ENCODE data around the gene LSM4.
A peak's percentile ranks its signal among the peaks of the same experiment; 100 is the strongest.

Gene LSM4

GRCh38 chr19:18291590-18292461 is 31.1 kb downstream of the LSM4 start:
- peak; percentile 62 to 84 for DNase-seq

DNA sequence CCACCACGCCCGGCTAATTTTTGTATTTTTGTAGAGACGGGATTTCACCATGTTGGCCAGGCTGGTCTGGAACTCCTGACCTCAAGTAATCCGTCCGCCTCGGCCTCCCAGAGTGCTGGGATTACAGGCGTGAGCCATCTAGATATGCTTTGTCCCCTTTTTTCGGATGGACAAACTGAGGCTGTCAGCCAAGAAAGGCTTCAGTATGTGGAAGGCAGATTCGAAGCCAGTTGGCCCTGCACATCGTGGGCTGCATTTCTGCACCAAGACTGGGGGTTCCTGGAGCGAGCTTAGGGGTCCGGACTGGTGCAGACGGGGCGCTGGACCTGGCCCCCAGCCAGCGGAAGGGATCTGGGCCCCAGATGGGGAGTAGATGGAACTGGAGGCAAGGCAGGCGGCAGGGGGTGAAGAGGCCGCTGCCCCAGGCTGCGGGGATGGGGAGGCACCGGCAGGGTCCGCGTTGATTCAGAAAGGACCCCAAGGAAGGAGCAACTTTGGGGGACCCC is 31.8 kb downstream of the LSM4 start:
- DNase-seq: no peak

- no peak for DNase-seq
Observed at GRCh38 chr19:18290302-18291018, 32.4 kb downstream of the LSM4 start.

GRCh38 chr19:18289471-18290301 is 33.2 kb downstream of the LSM4 start:
- DNase-seq: no peak

DNA sequence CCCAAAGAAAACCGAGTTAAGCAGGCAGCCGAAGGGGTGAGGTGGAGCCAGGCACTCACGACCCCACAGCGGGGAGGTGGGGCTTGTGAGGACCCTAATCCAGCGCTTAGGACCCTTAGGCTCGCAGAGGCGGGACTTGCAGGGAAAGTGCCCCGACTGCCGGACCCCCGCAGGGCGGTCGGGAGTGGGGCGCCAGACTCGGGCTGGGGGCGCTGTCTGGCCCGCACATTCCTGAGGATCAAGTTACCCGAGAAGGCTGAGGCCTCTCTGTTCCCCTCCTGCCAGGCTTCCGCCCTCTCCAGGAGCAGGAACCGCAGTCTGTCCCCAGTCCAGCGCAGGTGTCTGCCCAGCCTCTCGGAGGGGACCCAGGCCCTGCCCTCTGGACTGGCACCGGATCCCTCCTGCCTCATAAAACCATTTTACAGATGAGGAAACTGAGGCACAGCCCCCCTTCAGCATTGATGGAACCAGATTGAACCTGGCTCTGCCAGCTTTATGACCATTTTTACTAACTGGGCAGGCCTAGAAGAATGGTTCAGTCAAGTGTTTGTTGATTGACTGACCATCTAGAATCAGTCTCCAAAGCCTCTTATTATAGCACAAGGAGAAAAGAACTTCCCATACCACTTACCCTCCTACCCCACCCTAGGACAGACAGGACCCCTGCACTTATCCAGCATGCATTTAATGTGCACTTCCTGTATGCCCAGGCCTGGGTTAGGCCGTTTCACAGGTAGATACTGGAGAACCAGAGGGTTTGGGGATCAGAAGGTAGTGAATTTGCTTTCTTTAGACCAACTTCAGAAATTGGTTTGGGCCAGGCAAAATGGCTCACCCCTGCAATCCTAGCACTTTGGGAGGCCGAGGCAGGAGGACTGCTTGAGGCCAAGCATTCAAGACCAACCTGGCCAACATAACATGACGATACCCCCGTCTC is 34.8 kb downstream of the LSM4 start:
- DNase-seq: no peak

DNA sequence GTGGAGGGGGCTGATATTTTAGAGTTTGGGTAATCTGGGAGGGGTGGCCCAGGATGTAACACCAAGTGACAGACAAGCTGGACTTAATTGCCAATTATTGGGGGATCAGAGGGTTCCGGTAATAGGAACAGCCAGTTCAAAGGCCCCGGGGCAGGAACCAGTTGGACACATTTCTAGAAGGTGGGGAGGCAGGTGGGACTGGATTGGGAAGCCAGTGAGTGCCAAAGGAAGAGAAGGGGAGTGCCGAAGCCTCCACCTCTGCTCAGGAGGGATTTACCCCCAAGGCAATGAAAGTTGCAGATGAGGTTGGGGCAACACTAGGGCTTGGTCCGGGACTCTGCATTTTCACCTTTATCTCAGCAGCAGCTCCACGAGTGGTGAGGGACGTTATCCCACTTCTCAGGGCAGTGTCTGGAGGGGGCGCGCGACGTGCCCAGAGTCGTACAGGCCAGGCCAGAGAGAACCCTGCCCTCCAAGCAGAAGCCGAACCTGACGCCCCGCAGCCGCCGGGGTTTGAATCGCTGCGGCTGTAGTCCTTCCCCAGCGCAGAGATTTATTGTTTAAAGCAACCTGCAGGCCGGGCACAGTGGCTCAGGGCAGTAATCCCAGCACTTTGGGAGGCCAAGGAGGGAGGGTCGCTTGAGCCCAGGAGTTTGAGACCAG is 35.8 kb downstream of the LSM4 start:
- DNase-seq: no peak

DNA sequence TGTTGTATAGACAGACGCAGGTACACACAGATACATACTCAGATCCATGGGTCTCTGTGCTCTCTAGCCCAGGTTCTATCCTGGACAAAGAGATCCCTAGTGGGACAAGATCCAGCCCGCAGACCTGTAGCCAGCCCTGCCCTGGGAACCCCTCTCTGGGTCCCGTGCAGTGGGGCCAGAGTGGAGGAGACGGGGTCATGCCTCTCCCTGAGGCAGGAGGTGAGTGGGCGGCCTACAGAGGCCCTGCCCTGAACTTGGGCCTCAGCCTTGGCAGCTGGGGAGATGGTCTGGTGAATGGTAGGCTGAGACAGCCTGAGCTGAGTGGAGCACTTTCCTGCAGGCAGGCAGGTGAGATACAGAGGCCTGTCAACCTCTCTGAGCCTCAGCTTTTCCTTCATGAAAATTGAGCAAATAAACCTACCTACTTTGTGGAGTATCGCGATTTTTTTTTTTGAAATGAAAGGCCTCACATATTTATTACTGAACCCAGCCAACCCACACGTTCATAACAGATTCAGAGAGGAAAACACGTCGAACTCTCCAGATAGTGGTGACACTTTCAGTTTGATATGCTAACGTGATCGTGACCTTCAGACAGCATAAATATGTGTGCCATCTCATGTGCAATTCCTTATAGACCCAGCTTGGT is 38.0 kb downstream of the LSM4 start:
- no peak for DNase-seq

DNA sequence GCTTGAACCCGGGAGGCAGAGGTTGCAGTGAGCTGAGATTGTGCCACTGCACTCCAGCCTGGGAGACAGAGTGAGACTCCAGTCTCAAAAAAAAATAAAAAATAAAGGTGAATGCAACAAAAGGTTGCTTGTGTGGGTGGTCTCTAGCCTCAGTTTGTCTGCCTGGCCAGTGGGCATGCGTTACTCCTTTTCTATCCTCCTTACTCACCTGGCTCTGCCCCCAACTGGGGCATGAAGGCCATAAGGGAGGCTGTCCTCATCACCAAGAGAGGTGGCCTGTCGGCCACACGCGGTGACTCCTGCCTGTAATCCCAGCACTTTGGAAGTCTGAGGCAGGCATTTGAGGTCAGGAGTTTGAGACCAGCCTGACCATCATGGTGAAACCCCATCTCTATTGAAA is 39.5 kb downstream of the LSM4 start:
- DNase-seq: no peak

- no peak for DNase-seq
Observed at GRCh38 chr19:18282788-18283141, 40.1 kb downstream of the LSM4 start.

GRCh38 chr19:18282021-18282787 is 40.7 kb downstream of the LSM4 start:
- peak in 1 of 2 experiments; percentile 81 for DNase-seq

GRCh38 chr19:18281082-18282020 is 41.5 kb downstream of the LSM4 start, which contains the start of gene JUND:
Gene JUND, minus strand, starts transcription at chr19:18281622. Its CDS starts 138 bp downstream, at chr19:18281484.
- DNase-seq: peak; percentile 84 to 93

DNA sequence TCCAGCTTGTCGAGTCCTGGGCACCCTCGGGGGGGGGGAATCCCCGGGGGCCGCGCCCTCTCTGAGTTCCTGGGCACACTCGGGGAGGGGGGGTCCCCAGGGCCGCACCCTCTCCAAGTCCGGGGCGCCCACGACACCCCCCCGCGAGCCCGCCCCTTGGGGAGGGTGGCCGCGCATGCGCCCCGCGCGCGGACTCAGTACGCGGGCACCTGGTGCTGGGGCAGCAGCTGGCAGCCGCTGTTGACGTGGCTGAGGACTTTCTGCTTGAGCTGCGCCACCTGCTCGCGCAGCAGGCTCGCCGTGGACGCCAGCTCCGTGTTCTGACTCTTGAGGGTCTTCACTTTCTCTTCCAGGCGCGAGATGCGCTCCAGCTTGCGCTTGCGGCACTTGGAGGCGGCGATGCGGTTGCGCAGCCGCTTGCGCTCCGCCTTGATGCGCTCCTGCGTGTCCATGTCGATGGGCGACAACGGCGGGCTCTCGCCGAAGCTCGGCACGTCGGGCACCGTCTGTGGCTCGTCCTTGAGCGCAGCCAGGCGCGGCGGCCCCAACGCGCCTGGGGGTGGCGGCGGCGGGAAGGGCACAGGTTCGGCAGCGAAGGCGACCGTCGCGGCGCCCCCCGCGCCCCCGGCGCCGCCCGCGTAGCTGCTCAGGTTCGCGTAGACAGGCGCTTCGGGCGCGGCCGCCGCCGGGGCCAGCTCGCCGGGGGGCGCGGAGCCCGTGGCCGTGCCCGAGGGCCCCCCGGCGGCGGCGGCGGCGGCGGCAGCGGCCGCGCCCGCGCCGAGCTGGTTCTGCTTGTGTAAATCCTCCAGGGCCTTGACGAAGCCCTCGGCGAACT is 42.4 kb downstream of the LSM4 start:
- DNase-seq: peak; percentile 16 to 57

DNA sequence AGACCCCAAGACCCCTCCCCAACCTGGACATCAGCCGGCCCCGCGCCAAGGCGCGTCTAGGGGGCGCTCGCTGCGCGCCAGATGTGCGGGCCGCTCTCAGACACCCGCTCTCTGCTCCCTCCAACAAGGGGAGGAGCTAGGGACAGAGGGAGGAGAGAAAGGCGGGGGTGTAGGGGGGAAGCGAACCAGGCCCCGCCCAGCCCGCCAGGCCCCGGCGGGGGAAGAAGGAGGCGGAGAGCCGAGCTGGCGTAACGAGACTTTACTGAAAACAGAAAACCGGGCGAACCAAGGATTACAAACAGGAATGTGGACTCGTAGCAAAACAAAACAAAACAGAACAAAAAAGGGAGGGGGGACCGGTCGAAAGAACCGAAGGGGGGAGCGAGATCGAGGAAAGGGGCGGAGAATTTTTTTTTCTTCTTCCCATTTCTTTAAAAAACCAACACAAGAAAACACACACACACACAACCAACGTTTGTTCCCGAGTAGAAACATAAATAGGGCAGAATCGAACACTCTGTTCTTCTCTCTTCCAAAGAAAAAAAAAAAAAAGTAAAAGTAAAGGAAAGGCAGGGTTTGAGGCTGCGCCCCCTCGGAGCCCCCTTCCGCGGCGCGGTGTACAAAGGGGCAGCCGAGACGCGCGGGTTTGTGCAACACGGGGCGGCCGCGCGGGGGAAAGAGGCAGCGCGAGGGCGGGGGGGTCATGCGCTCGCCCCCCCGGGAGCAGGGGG is 43.2 kb downstream of the LSM4 start:
- DNase-seq: peak; percentile 71 to 87

GRCh38 chr19:18279266-18279515 is 43.7 kb downstream of the LSM4 start:
- peak in 1 of 2 experiments; percentile 55 for DNase-seq

DNA sequence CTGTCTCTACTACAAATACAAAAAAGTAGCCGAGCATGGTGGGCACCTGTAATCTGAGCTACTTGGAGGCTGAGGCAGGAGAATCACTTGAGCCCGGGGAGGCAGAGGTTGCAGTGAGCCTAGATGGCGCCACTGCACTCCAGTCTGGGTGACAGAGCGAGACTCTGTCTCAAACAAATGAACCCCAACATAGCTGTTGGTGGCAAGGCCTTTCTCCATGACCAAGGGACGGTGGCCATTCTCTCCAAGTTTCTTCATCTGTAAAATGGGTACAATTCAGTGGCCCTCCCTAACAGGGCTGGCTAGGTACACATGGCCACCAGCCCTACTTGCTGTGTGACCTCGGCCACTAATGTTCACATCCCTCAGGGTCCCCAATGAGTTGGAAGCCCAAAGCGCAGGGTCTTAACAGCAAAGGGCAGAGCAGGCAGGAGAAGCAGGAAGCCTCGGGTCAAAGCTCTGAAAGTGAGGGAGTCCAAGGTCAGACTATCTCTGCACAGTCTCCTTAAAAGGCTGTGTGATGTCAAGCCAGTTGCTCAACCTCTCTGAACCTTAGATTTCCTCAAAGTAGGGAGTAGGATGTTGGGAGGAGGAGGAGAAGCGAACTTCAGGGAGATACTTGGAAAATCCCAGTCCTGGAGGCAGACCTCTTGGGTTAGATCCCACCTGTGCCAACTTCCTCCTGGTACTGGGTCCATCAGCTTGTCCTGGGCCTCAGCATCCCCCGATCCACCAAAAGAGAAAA is 44.2 kb downstream of the LSM4 start:
- DNase-seq: peak; percentile 8 to 40

- peak; percentile 72 to 78 for DNase-seq
Observed at GRCh38 chr19:18274781-18275356, 48.0 kb downstream of the LSM4 start.
